GM18868 (cell line): ENCODE measurements around the gene C1orf87.
A peak's percentile ranks its signal among the peaks of the same experiment; 100 is the strongest.

Experiments used
- ATAC-seq: cut with Tn5 transposase; IDR thresholded peaks from one replicate; pipeline ENCODE4 v1.9.1; 2021; ENCODE audit warnings: mild to moderate bottlenecking, moderate library complexity; ENCODE audit not compliant: unreplicated experiment

C1orf87 gene

DNA sequence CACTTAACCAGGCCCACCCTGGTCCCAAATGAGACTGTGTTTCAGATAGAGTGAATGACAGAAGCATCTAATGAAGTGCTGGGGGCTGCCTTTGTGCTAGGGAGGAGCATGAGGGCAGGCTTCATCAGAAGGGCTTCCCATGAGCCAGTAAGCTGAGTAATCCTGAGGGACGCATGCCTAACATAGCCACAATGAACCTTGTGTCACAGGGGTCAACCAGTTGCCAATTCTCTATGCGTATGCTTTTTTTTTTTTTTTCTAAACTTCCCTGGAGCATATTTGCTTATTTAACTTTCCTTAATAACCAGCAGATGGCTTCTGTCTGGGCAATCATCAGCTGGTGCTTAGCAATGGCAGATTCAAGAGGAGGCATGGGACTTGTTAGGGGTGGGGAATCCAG, 121.5 kb downstream of the C1orf87 start:
- no peak for ATAC-seq

DNA sequence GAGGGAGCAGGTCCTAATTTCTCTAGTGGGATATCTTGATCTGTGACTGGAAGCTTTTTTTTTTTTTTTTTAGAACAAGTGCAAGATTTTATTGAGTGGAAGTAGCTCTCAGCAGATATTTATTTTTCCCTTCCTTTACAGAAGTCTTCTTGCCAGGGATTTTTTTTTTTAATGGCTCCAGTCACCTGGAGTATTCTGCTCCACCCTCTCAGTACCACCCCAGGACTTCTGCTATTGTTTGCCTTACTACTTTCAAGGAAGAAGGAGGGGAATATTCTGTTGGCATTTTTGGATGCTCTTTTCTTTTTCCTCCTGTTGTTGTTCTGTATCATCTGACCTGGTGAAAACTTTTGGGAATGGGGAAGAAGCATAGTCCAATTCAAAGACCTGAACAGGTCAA, 123.9 kb downstream of the C1orf87 start:
- ATAC-seq, result no peak

DNA sequence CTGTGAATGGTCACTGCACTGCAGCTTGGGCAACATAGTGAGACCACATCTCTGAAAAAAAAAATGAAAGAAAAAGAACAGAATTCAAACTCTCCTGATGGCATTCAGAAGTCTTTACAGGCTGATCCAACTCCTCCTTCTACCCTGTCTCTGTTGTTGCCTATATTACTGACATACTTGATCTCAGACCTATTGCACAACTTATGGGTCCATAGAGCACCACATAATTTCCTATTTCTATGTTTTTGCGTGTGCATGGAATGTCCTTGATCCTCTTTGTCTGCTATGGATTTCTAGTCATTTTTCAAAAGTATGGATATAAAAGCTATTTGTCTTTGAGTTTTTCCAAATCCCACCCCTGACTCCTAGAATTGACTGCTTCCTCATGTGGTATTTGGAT, 124.6 kb downstream of the C1orf87 start:
- no peak for ATAC-seq

DNA sequence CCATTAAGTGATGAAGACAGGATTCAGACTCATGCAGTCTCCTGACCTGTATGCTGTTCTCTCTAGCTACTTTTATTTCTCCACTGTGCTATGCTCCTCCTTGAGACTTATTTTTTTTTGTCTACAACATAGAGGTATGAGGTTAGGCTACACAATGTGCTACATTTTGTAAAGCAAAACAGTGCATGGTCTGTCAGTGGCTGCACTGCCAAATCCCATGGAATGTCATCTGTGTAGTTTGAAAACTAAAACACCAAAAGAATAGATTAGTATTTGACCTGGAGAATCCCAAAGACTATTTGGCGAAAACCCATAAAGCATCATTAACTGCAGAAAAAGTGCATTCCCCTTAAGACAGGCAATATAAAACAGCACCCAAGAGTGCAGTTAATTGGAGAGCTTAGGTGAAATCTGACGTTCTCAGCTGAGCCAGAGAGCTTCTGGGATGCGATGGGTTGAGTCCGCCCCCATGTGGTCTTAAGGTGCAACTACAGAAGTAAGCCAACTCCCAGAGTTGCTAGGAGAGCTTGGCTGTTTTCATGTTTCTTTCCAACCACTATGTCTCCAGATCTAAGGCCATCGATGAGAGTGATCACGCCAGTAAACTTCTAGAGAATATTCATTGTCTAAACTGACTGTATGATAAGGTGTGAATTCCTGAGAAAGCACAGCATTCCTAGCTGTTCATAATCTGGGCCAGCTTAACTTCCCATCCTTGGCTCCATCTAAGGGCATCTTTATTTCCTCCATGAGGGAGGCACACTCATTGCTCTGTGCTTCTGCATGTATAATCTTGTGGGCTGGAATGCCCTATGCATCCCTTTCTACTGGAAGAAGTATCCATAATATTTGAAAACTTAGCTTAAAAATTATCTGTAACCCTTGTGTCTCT, 126.3 kb downstream of the C1orf87 start:
- peak; percentile 96 for ATAC-seq

DNA sequence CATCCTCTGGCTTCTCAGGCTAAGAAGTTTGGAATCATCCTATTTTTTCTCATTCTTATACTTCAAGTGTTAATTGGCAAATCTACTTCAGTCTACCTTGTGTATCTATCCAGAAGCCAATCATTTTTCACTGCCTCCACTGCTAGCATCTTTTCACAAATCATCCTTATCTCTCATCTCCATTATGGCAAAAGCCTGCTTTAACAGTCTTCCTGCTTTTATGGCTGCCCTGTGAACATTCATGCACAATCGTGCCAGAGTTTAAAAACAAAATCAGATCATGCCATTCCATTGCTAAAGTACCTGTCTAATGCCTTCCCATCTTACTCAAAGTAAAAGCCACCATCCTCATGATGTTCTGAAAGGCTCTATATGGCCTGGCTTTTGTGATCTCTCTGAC, 127.8 kb downstream of the C1orf87 start:
- ATAC-seq, result no peak
